Subcutaneous abdominal adipose tissue (tissue), 5 donors: Measurements from ENCODE around the gene BCL2L15.

Experiments used
- H3K27ac ChIP-seq: one replicate; pipeline ENCODE4 v1.7.0; 2013; ENCODE audit warnings: low read depth, mild to moderate bottlenecking, inconsistent platforms, low read length, moderate library complexity
- H3K27me3 ChIP-seq, 5 donors: one replicate each; pipeline ENCODE4 v1.7.0; 2013; ENCODE audit warnings: low read length in 5 of 5, inconsistent platforms in 1 of 5; ENCODE audit not compliant: control insufficient read depth in 5 of 5, insufficient read depth in 4 of 5
- H3K36me3 ChIP-seq, 5 donors: one replicate each; pipeline ENCODE4 v1.7.0; 2013; ENCODE audit warnings: low read length in 5 of 5; ENCODE audit not compliant: control insufficient read depth in 5 of 5, insufficient read depth in 5 of 5
- H3K4me1 ChIP-seq, 5 donors: one replicate each; pipeline ENCODE4 v1.7.0; 2013; ENCODE audit warnings: low read length in 5 of 5, mild to moderate bottlenecking in 3 of 5, moderate library complexity in 1 of 5; ENCODE audit not compliant: control insufficient read depth in 5 of 5, insufficient read depth in 5 of 5
- H3K4me3 ChIP-seq, 5 donors: one replicate each; pipeline ENCODE4 v1.7.0; 2013; ENCODE audit warnings: low read length in 5 of 5, low read depth in 1 of 5
- H3K9ac ChIP-seq, 5 donors: one replicate each; pipeline ENCODE4 v1.7.0; 2013; ENCODE audit warnings: low read length in 5 of 5, mild to moderate bottlenecking in 4 of 5, moderate library complexity in 3 of 5
- H3K9me3 ChIP-seq, 5 donors: one replicate each; pipeline ENCODE4 v1.7.0; 2013; ENCODE audit warnings: low read length in 5 of 5; ENCODE audit not compliant: control insufficient read depth in 5 of 5
- donor health status: healthy.
- donor health status: healthy.
- donor health status: healthy.
- donor health status: healthy.
- donor health status: healthy.

The BCL2L15 gene

GRCh38 chr1:113874012-113874879 is 13.1 kb downstream of the BCL2L15 start:
- no peaks in the 10 kb centered on the region for H3K27me3 ChIP-seq
- peaks cover 0 to 16% (median 9%) of the 10 kb centered on the region in 5 donors for H3K4me1 ChIP-seq
- no peaks in the 10 kb centered on the region for H3K36me3 ChIP-seq
- H3K4me3 ChIP-seq: no peak overlapping the region
- H3K9ac ChIP-seq: no peak overlapping the region
- H3K27ac ChIP-seq: no peak overlapping the region
- no peaks in the 10 kb centered on the region for H3K9me3 ChIP-seq

- H3K27me3 ChIP-seq: no peaks in the 10 kb centered on the region
- H3K4me1 ChIP-seq: peaks cover 0 to 16% (median 9%) of the 10 kb centered on the region in 5 donors
- H3K27ac ChIP-seq: peak overlapping the region; percentile 33
- H3K9me3 ChIP-seq: no peaks in the 10 kb centered on the region
- H3K4me3 ChIP-seq: peak overlapping the region in 1 of 5 donors; percentile 15
- peak overlapping the region in 1 of 5 donors; percentile 23 for H3K9ac ChIP-seq
- H3K36me3 ChIP-seq: no peaks in the 10 kb centered on the region
These were observed 15.0 kb downstream of the BCL2L15 start for GRCh38 chr1:113872219-113872935.

- Histone ChIP-seq H3K36me3 (no peaks in the 10 kb centered on the region), H3K4me3 (peak within 1 kb of the TSS in 1 of 5 donors; percentile 15), H3K9me3 (no peaks in the 10 kb centered on the region), H3K27me3 (no peaks in the 10 kb centered on the region), H3K4me1 (peaks cover 0 to 16% (median 9%) of the 10 kb centered on the region in 5 donors), H3K27ac (peak within 1 kb of the TSS; percentile 33), H3K9ac (peak within 1 kb of the TSS in 1 of 5 donors; percentile 23)
These were observed 15.7 kb downstream of the BCL2L15 start, which contains the start of gene PTPN22 for GRCh38 chr1:113871597-113872113. PTPN22 (minus strand) TSS chr1:113871712.

- no peaks in the 10 kb centered on the region for H3K9me3 ChIP-seq
- no peak overlapping the region for H3K4me3 ChIP-seq
- H3K4me1 ChIP-seq: peaks cover 0 to 16% (median 9%) of the 10 kb centered on the region in 5 donors
- no peak overlapping the region for H3K27ac ChIP-seq
- H3K9ac ChIP-seq: no peak overlapping the region
- H3K36me3 ChIP-seq: no peaks in the 10 kb centered on the region
- no peaks in the 10 kb centered on the region for H3K27me3 ChIP-seq
These were observed 16.6 kb downstream of the BCL2L15 start for GRCh38 chr1:113870778-113871177.

GRCh38 chr1:113868387-113869083 is 18.8 kb downstream of the BCL2L15 start:
- Histone ChIP-seq H3K9me3 (no peaks in the 10 kb centered on the region), H3K4me3 (no peak overlapping the region), H3K9ac (no peak overlapping the region), H3K36me3 (no peaks in the 10 kb centered on the region), H3K27me3 (no peaks in the 10 kb centered on the region), H3K4me1 (peaks cover 0 to 16% (median 9%) of the 10 kb centered on the region in 5 donors), H3K27ac (no peak overlapping the region)

GRCh38 chr1:113861641-113862040 is 25.7 kb downstream of the BCL2L15 start:
- H3K4me3 ChIP-seq: no peak overlapping the region
- H3K9me3 ChIP-seq: no peaks in the 10 kb centered on the region
- no peak overlapping the region for H3K27ac ChIP-seq
- peaks cover 0 to 14% (median 7%) of the 10 kb centered on the region in 5 donors for H3K4me1 ChIP-seq
- H3K9ac ChIP-seq: no peak overlapping the region
- no peaks in the 10 kb centered on the region for H3K27me3 ChIP-seq
- no peaks in the 10 kb centered on the region for H3K36me3 ChIP-seq

GRCh38 chr1:113860891-113861290 is 26.5 kb downstream of the BCL2L15 start:
- Histone ChIP-seq H3K4me3 (no peak overlapping the region), H3K9me3 (no peaks in the 10 kb centered on the region), H3K27me3 (no peaks in the 10 kb centered on the region), H3K36me3 (no peaks in the 10 kb centered on the region), H3K27ac (no peak overlapping the region), H3K4me1 (peaks cover 0 to 21% (median 11%) of the 10 kb centered on the region in 5 donors), H3K9ac (peak overlapping the region in 1 of 5 donors; percentile 4)

- no peaks in the 10 kb centered on the region for H3K27me3 ChIP-seq
- H3K27ac ChIP-seq: no peak overlapping the region
- H3K36me3 ChIP-seq: no peaks in the 10 kb centered on the region
- H3K9ac ChIP-seq: peak overlapping the region in 2 of 5 donors; percentile 32 to 36
- peak overlapping the region in 2 of 5 donors; percentile 13 to 36 for H3K4me3 ChIP-seq
- H3K4me1 ChIP-seq: peaks cover 0 to 25% (median 11%) of the 10 kb centered on the region in 5 donors
- H3K9me3 ChIP-seq: no peaks in the 10 kb centered on the region
These were observed 27.8 kb downstream of the BCL2L15 start for GRCh38 chr1:113859478-113860175.

GRCh38 chr1:113858982-113859381 is 28.4 kb downstream of the BCL2L15 start:
- H3K4me1 ChIP-seq: peaks cover 0 to 25% (median 11%) of the 10 kb centered on the region in 5 donors
- no peaks in the 10 kb centered on the region for H3K36me3 ChIP-seq
- no peak overlapping the region for H3K4me3 ChIP-seq
- H3K27ac ChIP-seq: no peak overlapping the region
- no peak overlapping the region for H3K9ac ChIP-seq
- H3K27me3 ChIP-seq: no peaks in the 10 kb centered on the region
- no peaks in the 10 kb centered on the region for H3K9me3 ChIP-seq
